NCI-H748 treated with DMSO at 0.1 percent for 48 hours (cell line): Measurements from ENCODE around the gene RELL1.

Source experiments
- DNase-seq: peaks from one replicate; lab custom pipeline; 2025; lab: John Stamatoyannopoulos, UW

Gene RELL1

DNA sequence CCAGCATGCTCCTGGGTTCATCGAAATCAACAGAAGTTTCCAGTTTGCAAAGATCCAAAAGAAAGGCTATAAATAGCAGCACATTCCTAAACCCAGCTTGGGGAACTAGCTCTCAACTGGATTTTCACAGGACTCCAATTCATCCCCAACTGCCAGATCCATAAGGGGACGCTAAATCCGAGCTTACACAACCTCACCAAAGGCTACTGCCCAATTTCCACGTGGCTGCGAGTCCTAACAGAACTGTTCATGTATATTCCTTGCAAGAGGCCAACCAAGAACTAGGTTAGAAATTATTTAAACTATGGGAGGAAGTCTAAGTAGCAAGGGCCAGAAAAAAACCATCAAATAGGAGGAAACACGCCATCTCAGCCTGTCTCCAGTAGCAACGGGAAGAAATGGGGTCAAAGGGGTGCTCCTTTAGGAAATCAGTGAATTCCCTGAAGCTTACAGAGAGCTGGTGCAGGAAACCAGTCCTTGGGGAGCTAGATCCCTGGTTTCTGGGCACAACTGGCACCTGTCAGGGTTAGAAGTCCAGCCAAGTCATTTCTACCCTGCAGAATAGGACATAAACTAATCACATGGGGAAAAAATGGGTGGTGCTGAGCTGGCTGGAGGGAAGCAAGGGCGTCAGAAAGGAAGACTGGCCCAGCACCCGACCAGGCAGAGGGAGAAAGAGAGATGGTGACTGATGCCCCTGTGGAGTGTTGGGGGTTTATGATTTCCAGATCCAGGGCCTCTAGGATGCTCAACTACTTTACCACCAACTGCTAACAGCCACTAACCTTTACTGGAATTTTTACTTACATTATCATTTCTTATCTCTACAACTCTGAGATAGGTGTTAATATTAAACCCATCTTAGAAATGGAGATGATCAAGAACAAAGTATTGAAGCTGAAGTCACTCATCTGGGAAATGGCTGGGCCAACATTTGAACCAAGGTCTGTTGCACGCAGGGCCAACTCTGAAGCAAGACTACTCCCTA, 20.5 kb downstream of the RELL1 start:
- DNase-seq = no peak

DNA sequence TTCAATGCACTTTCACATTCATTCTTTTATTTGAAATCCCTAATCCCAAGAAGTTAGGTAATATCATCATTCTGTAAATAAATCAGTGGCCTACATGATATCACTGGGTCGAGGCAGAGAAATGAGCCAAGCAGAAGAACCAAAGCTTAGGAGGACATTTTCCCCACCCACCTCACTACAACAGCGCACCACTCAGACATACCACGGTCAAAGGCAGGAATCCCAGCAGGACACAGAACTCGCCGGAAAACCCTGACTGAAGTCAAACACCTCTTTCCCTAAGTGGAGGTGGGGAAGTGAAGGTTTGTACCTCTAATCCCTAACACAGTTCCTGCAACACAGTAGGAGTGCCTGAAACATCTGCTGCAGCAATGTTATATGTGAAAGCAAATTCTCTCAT, 21.5 kb downstream of the RELL1 start:
- DNase-seq = no peak

DNA sequence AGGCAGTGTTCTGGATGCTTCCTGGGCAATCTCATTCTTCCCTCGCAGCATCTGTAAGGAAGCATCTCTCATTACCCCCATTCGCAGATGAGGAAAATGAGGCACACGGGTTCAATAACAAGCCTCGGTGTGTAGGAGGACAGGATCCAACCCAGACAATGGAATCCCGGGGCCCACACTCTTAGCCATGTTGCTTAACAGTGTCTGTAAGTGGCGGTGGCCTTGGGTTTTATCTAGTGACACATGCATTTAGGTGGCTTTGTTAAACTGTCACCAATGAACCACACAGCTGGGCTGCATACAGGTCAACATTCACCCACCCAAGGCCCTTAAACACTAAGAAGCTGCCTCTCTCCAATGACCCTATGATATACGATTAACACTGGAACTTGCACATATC, 22.6 kb downstream of the RELL1 start:
- DNase-seq = no peak

DNA sequence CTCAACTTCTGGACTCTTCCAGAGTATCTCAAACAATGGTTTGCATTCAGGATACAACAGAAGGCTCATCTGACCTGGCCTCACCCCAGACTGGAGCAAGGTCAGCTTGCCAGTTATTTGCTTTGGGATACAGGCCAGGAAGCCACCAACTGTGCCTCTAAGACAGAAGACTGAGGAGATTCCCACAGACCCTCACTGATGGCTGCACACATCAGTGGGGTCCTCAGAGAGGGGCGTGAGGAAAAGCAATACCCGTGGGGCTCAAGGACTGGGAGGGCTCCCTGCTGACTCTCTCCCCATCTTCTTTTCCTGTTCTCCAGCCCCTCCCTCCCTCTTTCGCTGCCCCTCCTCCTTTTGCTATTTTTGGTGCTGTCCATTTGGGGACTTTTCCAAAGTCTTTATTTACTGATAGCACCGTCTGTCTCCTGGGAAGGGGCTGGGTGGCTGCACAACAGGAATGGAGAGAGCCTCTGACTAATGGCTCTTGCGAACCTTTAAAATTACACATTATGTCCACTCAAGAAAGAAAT, 23.2 kb downstream of the RELL1 start:
- DNase-seq = no peak

DNA sequence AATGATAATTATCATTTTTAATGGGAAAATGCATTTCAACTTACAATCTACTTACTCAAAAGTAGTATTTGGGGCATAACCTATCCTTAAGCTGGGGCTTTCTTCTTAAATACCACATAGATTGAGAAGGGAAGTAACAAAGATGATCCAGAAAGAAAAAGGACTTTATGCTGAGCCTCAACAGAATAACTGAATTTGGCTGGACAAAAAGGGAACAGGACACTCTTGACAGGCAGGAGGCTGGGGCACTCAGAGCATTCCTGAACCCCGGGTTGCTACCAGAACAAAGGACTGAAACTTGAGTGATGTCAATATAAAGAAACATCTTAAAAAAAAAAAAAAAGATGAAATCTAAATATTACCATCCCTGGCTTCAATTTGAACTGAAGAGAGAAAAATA, 23.9 kb downstream of the RELL1 start:
- no peak for DNase-seq

DNA sequence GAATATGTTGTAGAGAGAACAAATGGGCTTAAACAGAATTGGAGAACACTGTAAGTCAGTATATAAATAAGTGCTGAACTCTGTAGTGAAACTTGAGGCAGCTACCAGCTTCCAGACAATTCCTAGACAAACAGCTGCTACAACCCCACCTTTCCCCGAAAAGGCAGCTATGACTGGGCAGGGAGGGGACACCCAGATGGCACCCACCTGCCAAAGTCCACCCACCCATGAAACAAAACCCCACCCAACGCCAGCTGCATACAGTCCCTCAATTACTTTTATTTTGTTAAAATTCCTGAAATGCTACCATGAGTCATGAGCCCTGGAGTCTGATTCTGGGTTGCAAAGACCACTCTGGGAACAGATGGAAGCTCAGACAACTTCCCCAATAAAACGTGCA, 24.4 kb downstream of the RELL1 start:
- DNase-seq = no peak

DNA sequence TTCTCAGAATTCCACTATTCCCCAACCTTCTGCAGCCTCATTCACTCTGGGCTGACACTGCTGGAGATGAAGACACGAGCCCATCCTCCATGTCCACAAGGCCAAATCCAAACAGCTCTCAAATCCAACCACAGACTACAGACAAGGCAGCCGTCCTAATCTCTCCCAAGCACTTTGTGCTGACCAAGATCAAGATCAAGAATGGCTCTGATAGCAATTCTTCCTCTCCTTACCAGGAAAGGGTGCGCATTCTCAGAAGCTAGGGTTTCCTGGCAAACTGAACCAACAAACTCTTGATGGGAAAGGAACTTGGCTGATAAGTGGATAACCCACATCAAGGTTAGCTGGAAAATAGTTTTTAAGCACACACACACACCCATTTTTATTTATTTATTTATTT, 26.5 kb downstream of the RELL1 start:
- no peak for DNase-seq

DNA sequence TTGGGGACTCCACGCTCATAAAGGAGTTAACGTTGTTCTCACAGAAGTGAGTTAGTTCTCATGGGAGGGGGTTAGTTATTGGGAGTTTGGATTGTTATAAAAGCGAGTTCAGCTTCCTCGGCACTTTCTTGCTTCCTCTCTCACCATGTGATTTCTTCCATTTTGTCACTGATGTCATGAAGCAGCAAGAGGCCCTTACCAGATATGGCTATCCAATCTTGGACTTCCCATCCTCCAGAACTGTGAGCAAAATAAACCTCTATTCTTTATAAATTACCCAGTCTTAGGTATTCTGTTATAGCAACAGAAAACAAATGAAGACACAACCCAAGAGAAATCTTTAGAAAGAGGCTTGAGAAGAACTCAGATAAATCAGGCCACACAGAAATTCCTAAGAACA, 29.5 kb downstream of the RELL1 start:
- no peak for DNase-seq

DNA sequence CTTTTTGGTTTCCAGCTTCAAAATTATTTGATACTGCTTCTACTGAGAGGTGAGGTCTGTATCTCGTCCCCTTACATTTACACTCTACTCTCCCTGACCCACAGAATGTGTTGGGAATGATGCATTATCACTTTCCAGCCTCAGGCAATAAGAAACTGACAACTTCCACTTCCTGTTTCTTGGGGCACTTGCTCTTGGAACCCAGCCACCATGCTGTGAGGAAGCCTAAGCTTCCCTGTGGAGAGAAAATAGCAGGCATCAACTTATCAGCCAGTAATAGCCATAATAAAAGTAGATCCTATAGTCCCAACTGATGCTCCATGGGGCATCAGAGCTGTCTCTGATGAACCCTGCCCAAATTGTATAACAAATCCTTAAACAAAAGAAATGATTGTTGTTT, 32.6 kb downstream of the RELL1 start:
- DNase-seq = no peak

DNA sequence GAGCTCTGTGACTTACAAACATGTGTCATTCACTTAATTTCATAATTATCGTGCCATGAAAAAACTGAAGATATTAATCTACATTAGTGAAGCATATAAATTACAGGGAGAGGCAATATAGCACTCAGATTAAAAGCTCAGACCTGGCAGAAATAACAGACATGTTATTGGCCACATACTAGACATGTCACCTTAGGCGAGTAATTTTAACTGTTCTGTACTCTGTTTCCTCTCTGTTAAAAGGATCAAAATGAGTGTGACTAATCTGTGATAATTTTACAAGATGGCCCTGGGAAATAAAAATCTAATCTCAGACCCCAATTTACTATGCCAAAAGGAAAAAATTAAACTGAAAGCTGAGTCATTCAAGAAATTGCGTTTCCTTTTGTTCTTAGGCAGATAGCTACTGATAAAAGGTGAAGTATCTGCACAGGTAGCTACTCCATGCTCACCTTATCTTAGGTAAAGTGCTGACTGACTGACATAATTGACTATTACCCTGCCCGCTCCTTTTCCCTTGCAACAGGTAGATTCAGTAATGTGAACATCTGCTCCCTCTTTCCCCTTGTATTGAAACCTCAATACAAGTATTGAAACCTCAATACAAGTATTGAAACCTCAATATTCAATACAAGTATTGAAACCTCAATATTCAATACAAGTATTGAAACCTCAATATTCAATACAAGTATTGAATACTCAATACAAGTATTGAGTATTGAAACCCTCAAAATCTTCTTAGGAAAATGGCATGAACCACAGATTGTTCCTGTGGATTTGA, 33.2 kb downstream of the RELL1 start:
- DNase-seq = no peak

DNA sequence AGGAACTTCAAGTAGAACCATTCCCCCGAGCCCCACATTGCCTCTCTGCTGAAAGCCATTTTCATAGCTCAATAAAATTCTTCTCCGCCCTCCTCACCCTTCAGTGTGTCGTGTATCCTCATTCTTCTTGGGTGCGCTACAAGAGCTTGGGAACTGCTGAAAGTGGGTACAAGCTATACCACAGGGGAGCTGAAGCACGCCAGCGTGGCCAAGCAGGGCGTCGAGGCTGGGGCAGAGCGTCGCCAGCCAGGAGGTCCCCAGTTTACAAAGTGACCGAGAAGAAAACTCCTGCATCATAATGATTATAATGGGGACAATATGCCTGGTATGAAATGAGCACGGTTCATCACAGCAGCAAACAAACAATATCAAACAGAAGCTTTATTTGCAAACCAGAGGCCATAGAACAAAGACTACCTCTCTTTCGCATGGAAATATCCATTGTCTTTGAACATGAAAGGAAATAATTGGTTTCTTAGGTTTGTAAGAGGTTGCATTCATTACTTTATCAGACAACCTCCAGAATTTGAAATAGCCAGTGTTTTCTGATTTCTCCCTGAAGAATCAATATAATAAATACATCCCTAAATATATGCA, 34.3 kb downstream of the RELL1 start:
- DNase-seq = no peak

DNA sequence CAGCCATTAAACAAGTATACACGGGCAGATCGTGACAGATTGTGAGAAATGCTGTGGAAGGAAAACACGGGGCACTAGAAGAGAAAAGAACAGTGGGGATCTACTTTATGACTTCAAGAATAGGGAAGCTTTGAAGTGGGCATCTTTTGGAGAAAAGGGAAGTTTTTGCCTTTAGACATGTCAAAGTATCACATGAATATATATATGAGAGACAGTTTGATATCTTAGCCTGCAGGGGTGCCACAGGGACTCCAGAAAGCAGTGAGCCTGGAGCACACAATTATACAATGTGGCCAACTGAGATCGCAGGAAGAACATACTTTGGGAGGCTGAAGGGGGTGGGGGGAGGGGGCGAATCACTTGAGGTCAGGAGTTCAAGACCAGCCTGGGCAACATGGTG, 35.7 kb downstream of the RELL1 start:
- no peak for DNase-seq

DNA sequence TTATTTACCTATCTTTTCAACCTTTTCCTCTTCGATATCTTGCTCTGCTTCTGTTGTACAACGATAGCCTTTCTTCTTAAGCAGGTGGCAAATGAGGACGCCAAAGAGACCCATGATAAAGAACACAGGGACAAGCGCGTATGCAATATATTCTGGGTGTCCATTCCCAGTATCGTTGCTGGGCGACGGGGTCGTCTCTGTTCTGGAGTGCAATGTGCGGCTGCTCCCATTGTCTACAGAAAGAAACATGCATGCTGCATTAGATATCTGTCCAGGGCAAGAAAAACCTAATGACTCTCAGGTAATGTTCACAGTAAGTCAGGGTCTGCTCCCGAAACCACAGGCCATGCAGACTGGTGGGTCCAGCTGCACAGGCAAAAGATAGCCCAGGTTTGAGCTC, 36.9 kb downstream of the RELL1 start:
- DNase-seq = no peak

DNA sequence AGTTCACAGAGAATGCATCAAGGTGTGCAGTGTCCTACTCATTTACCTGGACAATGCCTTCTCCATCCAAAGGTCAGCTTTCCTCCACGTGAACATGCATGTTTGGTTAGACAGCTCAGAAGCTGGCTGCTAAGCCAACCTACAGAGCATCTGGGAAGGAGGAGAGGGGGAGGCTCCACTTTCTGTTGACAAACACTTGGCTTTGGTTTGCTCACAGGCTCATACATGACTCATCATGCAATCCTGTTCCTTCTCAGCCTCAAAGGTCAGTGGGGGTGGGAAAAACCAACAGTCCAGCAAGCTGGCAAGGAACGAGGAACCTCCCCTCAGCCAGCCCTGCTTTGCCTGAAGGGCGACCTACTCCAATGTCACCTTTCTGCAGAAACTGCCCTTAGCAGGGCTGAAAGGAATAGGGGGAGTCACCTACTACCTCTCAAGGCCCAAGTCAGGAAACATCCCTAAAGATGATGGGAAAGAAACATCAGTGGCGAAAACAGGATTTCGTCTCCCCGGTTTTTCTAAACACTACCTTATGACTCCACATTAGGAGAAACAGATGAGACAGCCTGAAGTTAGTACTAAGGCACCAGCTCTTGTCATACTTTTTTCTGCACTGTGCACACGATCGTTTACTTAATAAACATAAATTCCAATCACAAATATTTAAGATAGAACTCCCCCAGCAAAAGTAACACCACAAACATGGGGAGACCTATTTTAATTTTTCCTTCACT, 37.9 kb downstream of the RELL1 start:
- no peak for DNase-seq

DNA sequence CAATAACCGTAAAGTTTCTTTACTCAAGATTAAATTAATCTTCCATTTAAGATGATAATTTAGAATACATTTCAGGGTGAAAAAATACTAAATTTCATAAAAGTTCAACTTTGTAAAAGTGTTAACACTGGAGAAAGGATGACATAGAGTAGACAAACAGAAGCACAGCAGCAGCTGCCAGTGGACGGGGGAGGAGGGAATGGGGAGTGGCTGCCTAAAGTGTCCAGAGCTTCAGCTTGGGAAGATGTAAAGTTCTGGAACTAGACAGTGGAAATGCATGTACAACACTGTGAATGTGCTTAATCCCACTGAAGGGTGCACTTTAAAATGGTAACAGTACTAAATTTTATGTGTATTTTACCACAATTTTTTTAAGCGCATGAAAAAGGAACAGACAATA, 39.9 kb downstream of the RELL1 start:
- no peak for DNase-seq

DNA sequence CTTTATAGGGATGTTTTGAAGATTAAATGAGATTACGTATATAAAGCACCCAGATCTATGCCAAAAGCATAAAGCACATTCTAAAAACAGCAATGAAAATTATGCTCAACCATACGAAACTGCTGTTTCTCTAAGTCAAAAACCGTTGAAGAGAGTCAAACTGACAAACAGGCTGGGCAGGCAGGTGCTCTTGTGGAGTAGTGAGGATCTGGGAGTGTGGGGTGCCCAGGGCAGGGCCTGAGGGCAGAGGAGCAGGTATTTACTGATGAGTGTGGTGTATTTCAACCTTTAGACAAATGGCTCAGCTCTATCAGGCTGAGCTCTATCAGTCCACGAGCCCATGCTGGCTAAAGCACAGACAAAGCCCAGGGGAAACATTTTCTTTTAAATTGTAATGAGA, 40.4 kb downstream of the RELL1 start:
- DNase-seq = no peak

DNA sequence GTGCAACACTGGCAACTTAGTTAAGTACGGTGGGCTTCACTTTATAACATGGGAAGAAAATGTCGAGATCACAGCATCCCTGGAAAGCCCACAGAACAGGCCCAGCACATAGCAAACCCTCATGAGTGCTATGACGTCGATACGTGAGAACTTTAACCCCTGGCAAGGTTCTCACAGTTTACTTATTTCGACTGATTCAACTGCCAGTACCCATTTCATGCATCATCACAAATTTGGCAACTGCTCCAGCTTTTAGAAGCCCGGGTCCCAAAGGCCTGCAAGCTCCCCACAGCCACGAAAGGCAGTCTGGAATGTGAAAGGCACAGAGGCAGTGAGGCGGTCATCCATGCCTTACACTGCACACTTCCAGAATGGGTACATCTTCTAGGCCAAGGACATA, 41.2 kb downstream of the RELL1 start:
- no peak for DNase-seq

DNA sequence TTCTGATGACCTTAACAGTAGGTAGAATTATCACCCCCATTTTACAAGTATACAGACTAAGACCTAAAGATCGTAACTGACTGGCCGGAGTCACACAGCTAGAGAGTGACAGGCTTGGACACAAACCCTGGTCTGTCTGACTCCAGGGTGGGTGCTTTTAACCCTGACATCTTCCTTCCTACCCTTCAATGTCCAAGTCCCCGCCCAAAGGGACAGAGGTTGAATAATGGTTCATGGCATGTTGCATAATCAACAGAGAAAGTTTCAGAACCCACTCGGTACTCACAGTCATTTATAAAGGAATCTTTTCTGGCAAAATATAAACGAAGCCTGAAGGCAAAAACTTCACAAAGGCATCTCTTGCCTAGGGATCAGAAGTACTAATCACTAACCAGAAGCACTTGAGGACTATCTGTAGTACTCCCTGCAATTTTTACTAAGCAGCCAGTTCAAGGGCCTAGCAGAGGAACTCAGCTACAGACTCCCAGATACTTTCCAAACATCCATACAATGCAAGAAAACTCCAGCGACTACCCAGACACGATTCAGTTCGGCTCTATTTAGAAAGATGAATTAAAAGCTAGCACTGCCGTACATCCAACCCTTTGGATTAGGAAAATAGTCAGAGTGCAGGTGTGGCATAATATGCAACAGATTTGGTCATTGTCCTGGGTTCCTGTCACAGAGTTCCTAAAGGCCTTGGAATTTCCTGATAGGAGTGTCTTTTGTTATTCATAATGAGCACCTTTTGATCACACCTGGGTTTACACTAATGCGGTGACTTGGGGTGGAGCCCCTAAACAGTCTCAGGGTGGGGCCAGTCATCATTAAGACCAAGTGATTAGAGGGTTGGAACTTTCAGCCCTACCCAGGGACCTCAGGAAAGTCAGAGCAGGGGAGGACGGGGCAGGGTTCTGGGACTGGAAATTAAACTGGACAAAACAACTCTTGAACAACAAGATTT, 44.0 kb downstream of the RELL1 start:
- DNase-seq = no peak

DNA sequence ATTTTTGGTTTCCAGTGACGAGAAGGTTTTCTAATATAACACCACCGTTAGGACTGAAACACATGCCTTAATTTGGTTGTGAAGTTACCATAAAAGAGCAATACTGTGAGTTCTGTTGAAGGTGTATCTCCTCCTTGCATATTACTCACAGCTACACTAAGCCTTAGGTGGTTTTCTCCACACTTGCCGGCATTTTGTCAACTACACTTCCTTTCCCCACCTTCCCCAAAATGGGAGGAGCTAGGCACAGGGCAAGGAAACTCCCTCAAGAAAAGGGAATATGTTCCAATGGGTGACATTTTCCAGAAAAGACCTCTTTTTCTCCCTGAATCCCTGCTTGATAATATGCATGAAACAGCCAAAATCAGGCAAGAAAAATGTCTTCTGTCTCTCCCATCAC, 44.8 kb downstream of the RELL1 start:
- DNase-seq = no peak

DNA sequence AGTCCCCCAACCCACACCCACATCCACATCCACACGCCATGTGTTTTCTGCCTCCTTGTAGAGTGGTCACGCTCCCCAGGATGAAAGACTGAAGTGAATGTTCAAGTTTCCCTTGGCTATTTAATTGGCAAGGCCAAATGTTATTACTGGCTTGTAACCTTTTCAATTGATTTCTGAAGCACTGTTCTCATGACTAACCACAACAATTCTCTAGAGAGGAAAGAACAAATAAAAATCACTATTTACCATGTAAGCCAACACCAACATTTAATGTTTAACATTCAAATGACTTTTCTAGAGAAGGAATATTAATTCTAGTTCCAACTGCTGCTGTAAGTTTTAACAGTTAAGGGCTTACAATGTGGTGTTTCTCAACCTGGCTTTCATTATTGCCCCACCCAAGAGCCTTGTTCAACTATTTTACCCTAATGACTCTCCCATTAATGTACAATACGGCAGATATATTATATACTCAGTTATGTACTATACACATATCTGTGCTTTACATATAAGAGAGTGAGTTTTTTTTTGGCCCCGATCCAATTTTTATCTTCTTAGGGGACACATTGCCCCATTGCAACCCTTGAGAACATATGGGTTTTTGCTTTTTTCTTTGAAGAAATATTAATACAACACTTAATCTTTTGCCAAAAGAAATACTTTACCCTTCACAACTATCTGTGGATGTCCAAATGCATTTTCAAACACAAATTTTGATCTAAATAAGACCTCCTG, 46.5 kb downstream of the RELL1 start:
- DNase-seq = no peak
